K562 (cell line): ENCODE data around the gene TRIM40. TPM values are rescaled to one million over a fixed set of nuclear protein-coding genes. Genes with fewer than 3 reads are reported as not detected.

Experiments
- MGA ChIP-seq: fragments of 450-650 bp; IDR thresholded peaks from 2 replicates; pipeline ENCODE4 v1.6.1; 2016; ENCODE audit warnings: mild to moderate bottlenecking, moderate library complexity
- POLR3A ChIP-seq: IDR thresholded peaks from 2 replicates; pipeline ENCODE4 v1.6.1; 2011; ENCODE audit warnings: borderline replicate concordance, mild to moderate bottlenecking, moderate library complexity; ENCODE audit not compliant: insufficient read length, insufficient read depth; ENCODE audit errors: extremely low read depth
- SMC3 ChIP-seq: conservative IDR thresholded peaks from 2 replicates; pipeline ENCODE4 v1.6.1; 2011; ENCODE audit warnings: low read depth, low read length, improper control_type of control experiment; ENCODE audit not compliant: insufficient read depth
- polyA plus RNA-seq, 8 experiments: library from polyadenylated mRNA; depleted of rRNA in 4 of 8; stranded (reverse) in 5 of 8; unstranded in 3 of 8; fragments of >200 nt; fragmentation: Nextera tagmentation in 2 of 8; fragmentation: Illumina TruSeq in 1 of 8; extraction: Ambion mirVana in 2 of 8; extraction: Trizol in 1 of 8; gene quantifications; 2 replicates each; pipeline versions ENCODE4 v1.2.1 to v1.2.3, GENCODE V29; 2011 to 2014; ENCODE audit warnings: inconsistent platforms in 1 of 8, missing spikeins in 1 of 8
- total RNA-seq, 7 experiments: library from RNA; depleted of rRNA in 6 of 7; stranded (reverse); fragments of >200 nt in 6 of 7; fragmentation: Illumina TruSeq in 2 of 7; extraction: Trizol in 2 of 7; gene quantifications; 2 replicates each; pipeline versions ENCODE4 v1.2.1 to v1.2.3, GENCODE V29; 2011 to 2021; ENCODE audit warnings: low replicate concordance in 1 of 7

Gene TRIM40
- total and polyA plus RNA-seq, 9 of the 15 experiments (the other 6 are each of a cell fraction or from before 2014, with no cell fraction given) = 0.04 to 0.08 TPM; not detected in 7

DNA sequence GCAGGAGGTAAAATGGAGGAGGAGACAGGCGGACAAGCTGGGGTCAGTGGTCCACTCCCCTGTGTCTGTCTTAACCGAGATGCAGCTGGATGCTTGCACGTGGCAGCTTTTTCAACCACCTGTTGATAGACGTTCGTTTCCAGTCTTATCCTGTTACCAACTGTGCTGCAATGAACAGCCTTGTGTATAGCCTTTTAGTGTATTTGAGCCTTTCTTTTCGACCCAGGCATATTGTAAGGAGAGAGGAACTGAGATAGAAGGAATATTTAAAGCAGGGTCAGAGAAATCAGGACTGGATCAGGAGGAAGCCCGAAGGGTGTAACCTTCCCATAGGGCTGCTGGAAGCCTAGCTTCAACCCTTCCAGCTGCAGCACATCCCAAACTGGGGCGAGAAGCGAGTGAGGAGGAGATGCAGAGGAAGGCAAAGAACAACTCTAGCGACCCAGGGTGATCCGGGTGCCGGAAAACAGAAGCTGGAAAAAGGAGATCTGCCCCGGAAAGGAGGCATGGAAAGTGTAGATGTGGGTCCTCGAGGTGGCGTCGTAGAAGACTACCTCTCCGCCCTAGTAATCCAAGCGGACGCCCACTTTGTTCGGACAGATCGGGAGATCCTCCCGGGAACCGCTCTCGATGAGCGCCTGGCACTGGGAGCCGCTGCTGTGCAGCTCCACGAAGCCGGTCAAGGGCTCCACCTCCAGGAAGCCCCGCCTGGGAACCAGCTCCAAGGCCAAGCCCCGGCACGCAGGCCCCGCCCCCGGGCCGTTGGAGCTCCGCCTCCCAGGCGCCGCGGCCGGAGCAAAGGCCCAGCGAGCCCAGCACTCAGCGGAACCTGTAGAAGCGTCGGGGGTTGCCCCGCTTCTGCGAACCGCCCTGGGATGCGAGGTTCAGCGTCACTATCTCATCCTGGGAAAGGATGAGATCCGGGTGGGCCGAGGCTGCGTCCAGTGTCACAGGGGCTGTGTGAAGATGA is 34.2 kb upstream of the TRIM40 start (continued):
- TF ChIP-seq SMC3 (no peak), MGA (peak; percentile 41), POLR3A (no peak)
